Stimulated activated CD8-positive, alpha-beta memory T cell treated with anti-CD3 and anti-CD28 coated beads, Interleukin-7, amount 100 ng/mL, for 1 hour (primary cell): ENCODE measurements around the gene ZFX.

Source experiments
- DNase-seq, 2 donors: peaks; one replicate each; pipeline ENCODE4 v3.0.0-alpha.2; 2020; ENCODE audit warnings: low read depth in 2 of 2

Gene ZFX

GRCh38 chrX:24235084-24235710 lies 85.7 kb downstream of the ZFX start:
- DNase-seq: no peak

GRCh38 chrX:24241822-24242648 lies 92.5 kb downstream of the ZFX start:
- no peak for DNase-seq

- DNase-seq: no peak
These were observed 93.2 kb downstream of the ZFX start for GRCh38 chrX:24242649-24243175.

- no peak for DNase-seq
These were observed 93.7 kb downstream of the ZFX start for GRCh38 chrX:24243188-24243587.

- DNase-seq: no peak
These were observed 94.2 kb downstream of the ZFX start for GRCh38 chrX:24243692-24244091.

- DNase-seq: no peak
These were observed 95.7 kb downstream of the ZFX start for GRCh38 chrX:24245202-24245601.

GRCh38 chrX:24248042-24248441 lies 98.5 kb downstream of the ZFX start:
- no peak for DNase-seq

GRCh38 chrX:24253030-24253429 lies 103.5 kb downstream of the ZFX start:
- DNase-seq: no peak

- no peak for DNase-seq
These were observed 103.9 kb downstream of the ZFX start for GRCh38 chrX:24253469-24253868.

- no peak for DNase-seq
These were observed 107.5 kb downstream of the ZFX start for GRCh38 chrX:24257011-24257410.

- no peak for DNase-seq
These were observed 110.2 kb downstream of the ZFX start for GRCh38 chrX:24259544-24260240.

- no peak for DNase-seq
These were observed 111.5 kb downstream of the ZFX start for GRCh38 chrX:24260842-24261550.

- no peak for DNase-seq
These were observed 112.8 kb downstream of the ZFX start for GRCh38 chrX:24262309-24262708.

- DNase-seq: no peak
These were observed 114.9 kb downstream of the ZFX start for GRCh38 chrX:24264383-24264782.
